ENCODE measurements around the gene AGO4. TPM values are rescaled to one million over a fixed set of nuclear protein-coding genes. Genes with fewer than 3 reads are reported as not detected.

The AGO4 gene
- total and polyA plus RNA-seq, 2 of the 8 experiments (the other 6 are each of a cell fraction or from before 2014, with no cell fraction given) = 5.5 to 7.7 TPM

DNA sequence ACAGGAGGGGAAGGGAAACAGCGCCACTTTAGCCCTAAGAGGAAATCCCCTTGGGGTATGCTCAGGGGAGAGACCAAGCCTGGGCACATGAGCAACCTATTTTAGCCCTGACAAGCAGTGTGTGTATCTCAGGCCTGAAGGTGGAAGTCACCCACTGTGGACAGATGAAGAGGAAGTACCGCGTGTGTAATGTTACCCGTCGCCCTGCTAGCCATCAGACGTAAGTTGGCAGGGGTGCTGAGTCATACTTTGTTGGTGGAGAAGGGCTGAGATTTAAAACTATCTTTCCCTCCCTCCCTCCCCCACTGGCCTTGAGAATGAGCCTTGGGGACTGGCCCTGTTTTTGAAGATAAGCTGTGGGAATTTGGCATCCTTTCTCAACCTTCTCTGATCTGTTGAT lies 86.4 kb downstream of the AGO4 start:
- H3K4me3 ChIP-seq (ENCODE audit: extremely low read depth in 1 of 4, insufficient read depth in 2 of 4, low read depth in 3 of 4, low read length in 4 of 4) = no peak overlapping the region
- no peak overlapping the region for H3K23ac ChIP-seq (ENCODE audit: insufficient read length)
- no peaks in the 10 kb centered on the region for H3K9me3 ChIP-seq (ENCODE audit: insufficient read depth in 2 of 2, low read depth in 1 of 2, low read length in 1 of 2)
- no peaks in the 10 kb centered on the region for H3K79me2 ChIP-seq (ENCODE audit: control insufficient read depth in 1 of 2, insufficient read depth in 2 of 2, low read length in 2 of 2)
- H2BK5ac ChIP-seq (ENCODE audit: low read depth, low read length) = no peak overlapping the region
- no peak overlapping the region for H3K9ac ChIP-seq (replicated peaks in 1 of 4; ENCODE audit: extremely low read depth in 1 of 4, low read depth in 3 of 4, low read length in 3 of 4)
- H3K14ac ChIP-seq (ENCODE audit: insufficient read length) = no peak overlapping the region
- H3K4me1 ChIP-seq (replicated peaks in 1 of 4; ENCODE audit: control insufficient read depth in 3 of 4, insufficient read depth in 4 of 4, low read length in 3 of 4) = no peaks in the 10 kb centered on the region
- no peak overlapping the region for H2AFZ ChIP-seq (ENCODE audit: low read length)
- no peaks in the 10 kb centered on the region for H3K79me1 ChIP-seq (ENCODE audit: low read depth, low read length)
- no peak overlapping the region for H2BK120ac ChIP-seq (replicated peaks; ENCODE audit: low read depth, low read length)
- H3K4ac ChIP-seq (replicated peaks; ENCODE audit: insufficient read length, low read depth, low read length) = no peak overlapping the region
- POLR2A ChIA-PET (ENCODE audit: partially characterized antibody) = interaction anchor here (1.0 kb wide), 1 partner anchor 29 kb away, joined by 4 read pairs; no protein-coding TSS in a partner anchor
- H3K36me3 ChIP-seq (ENCODE audit: control insufficient read depth in 2 of 4, insufficient read depth in 4 of 4, low read length in 3 of 4) = peaks cover 8 to 64% (median 37%) of the 10 kb centered on the region in 4 experiments; a peak in 7 of 8 replicates
- H4K8ac ChIP-seq (ENCODE audit: extremely low read depth, insufficient read depth, low read length) = no peak overlapping the region; the same call in 1 of the 2 replicates
- no peak overlapping the region for H3K18ac ChIP-seq (ENCODE audit: extremely low read depth, low read length)
- no peaks in the 10 kb centered on the region for H3K23me2 ChIP-seq (ENCODE audit: low read depth, low read length)
- no peak overlapping the region for H3K4me2 ChIP-seq (ENCODE audit: insufficient read depth in 1 of 2, low read depth in 2 of 2, low read length in 2 of 2)
- H3K27me3 ChIP-seq (replicated peaks in 1 of 4; ENCODE audit: control insufficient read depth in 3 of 4, extremely low read depth in 1 of 4, insufficient read depth in 3 of 4, low read length in 3 of 4) = no peaks in the 10 kb centered on the region
- no peak overlapping the region for H2BK15ac ChIP-seq (ENCODE audit: low read length)
- no peak overlapping the region for H2AK5ac ChIP-seq (ENCODE audit: low read depth, low read length)
- FAIRE-seq = no peak
- no peak for DNase-seq (ENCODE audit: low read depth in 1 of 2, low spot score in 2 of 2)
- H4K20me1 ChIP-seq (replicated peaks in 1 of 2; ENCODE audit: control insufficient read depth in 1 of 2, insufficient read depth in 2 of 2, low read length in 2 of 2) = peaks cover 6 to 7% of the 10 kb centered on the region in 2 experiments
- WGBS, 2 experiments (ENCODE audit: extremely low coverage in 1 of 2, insufficient coverage in 1 of 2, insufficient read length in 1 of 2, insufficient replicate concordance in 2 of 2, low coverage in 1 of 2, low lambda C conversion rate in 2 of 2, missing lambda C conversion rate in 1 of 2) = 97% methylated on average over 6 of the region's 6 CpGs; no CpG with 5 or more reads in 1 of the 2 experiments
- no peak overlapping the region for H3K27ac ChIP-seq (ENCODE audit: low read depth, low read length)
- CTCF ChIA-PET (ENCODE audit: partially characterized antibody) = interaction anchor here (1.0 kb wide), 1 partner anchor 12 kb away, joined by 3 read pairs; no protein-coding TSS in a partner anchor
- no peak overlapping the region for H3K56ac ChIP-seq (replicated peaks; ENCODE audit: insufficient read length, low read depth, low read length)
- no peak overlapping the region for H2BK20ac ChIP-seq (ENCODE audit: low read length)
- no peak overlapping the region for H4K91ac ChIP-seq (replicated peaks; ENCODE audit: insufficient read length, low read length)
- H2BK12ac ChIP-seq (ENCODE audit: low read depth, low read length) = no peak overlapping the region
- no peak overlapping the region for H4K5ac ChIP-seq (ENCODE audit: insufficient read length, low read depth, low read length)
- TF ChIP-seq JUND (IDR thresholded peaks at IDR 0.05; ENCODE audit: low read length) (no peak), GABPA (IDR thresholded peaks at IDR 0.05; ENCODE audit: borderline replicate concordance, insufficient read depth, low read length) (no peak), SIRT6 (IDR thresholded peaks at IDR 0.05; ENCODE audit: low read length) (no peak), GTF2F1 (IDR thresholded peaks at IDR 0.05; ENCODE audit: borderline replicate concordance, low read depth, low read length) (no peak), BACH1 (IDR thresholded peaks at IDR 0.05; ENCODE audit: low read length) (no peak), CEBPB (IDR thresholded peaks at IDR 0.05; ENCODE audit: low read depth, low read length) (no peak), YY1 (IDR thresholded peaks at IDR 0.05; ENCODE audit: low read depth, low read length) (no peak), EZH2 (IDR thresholded peaks at IDR 0.05; ENCODE audit: low read depth, low read length, severe bottlenecking) (no peak), HDAC6 (IDR thresholded peaks at IDR 0.05; ENCODE audit: low read depth, low read length) (no peak), TBP (IDR thresholded peaks at IDR 0.05; ENCODE audit: low read depth, low read length) (no peak), SIN3A (conservative IDR thresholded peaks at IDR 0.05 in 1 of 2, IDR thresholded peaks at IDR 0.05 in 1 of 2; ENCODE audit: low read depth in 1 of 2, low read length in 2 of 2) (no peak), CHD1 (IDR thresholded peaks at IDR 0.05; ENCODE audit: low read depth, low read length) (no peak), KDM4A (IDR thresholded peaks at IDR 0.05; ENCODE audit: low read depth, low read length, severe bottlenecking) (no peak), SP2 (IDR thresholded peaks at IDR 0.05; ENCODE audit: low read length) (no peak)
- TF ChIP-seq, protein P1, sequence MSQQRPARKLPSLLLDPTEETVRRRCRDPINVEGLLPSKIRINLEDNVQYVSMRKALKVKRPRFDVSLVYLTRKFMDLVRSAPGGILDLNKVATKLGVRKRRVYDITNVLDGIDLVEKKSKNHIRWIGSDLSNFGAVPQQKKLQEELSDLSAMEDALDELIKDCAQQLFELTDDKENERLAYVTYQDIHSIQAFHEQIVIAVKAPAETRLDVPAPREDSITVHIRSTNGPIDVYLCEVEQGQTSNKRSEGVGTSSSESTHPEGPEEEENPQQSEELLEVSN (IDR thresholded peaks at IDR 0.05) = no peak

Measured in H1 (cell line).